GM12891 (cell line): Measurements from ENCODE around the gene DZIP3.

Source experiments
- POLR2A ChIP-seq: IDR thresholded peaks from 2 replicates; pipeline ENCODE4 v1.6.1; 2011; ENCODE audit warnings: low read depth, low read length, control low read depth
- POLR2AphosphoS5 ChIP-seq: IDR thresholded peaks from 2 replicates; pipeline ENCODE4 v1.6.1; 2011; ENCODE audit warnings: low read depth, low read length, control low read depth
- POU2F2 ChIP-seq: IDR thresholded peaks from 2 replicates; pipeline ENCODE4 v1.6.1; 2011; ENCODE audit warnings: low read depth, mild to moderate bottlenecking, control low read depth, low read length, moderate library complexity
- SPI1 ChIP-seq: IDR thresholded peaks from 2 replicates; pipeline ENCODE4 v1.6.1; 2011; ENCODE audit warnings: low read depth, low read length, control low read depth
- TAF1 ChIP-seq: IDR thresholded peaks from 2 replicates; pipeline ENCODE4 v1.6.1; 2011; ENCODE audit warnings: low read depth, low read length, control low read depth

- TF ChIP-seq POLR2A: no peak
- TF ChIP-seq POLR2AphosphoS5: no peak
- no peak for TF ChIP-seq TAF1
- no peak for TF ChIP-seq POU2F2
- TF ChIP-seq SPI1: no peak
Observed at GRCh38 chr3:108569336-108569735, 20.2 kb upstream of the DZIP3 start.
